Activated CD4-positive, alpha-beta T cell treated with anti-CD3 and anti-CD28 coated beads, Interleukin-2, amount 50 U/mL, for 48 hours (primary cell): ENCODE data around the gene KCNC1.

Experiments
- DNase-seq, 2 experiments: peaks; one replicate each; pipeline ENCODE4 v3.0.0-alpha.2; 2020

KCNC1 gene

GRCh38 chr11:17798253-17798652, 63.7 kb downstream of the KCNC1 start:
- no peak for DNase-seq

GRCh38 chr11:17798716-17799115, 64.1 kb downstream of the KCNC1 start:
- DNase-seq: no peak

GRCh38 chr11:17799147-17799546, 64.6 kb downstream of the KCNC1 start:
- no peak for DNase-seq

- no peak for DNase-seq
Observed at GRCh38 chr11:17801166-17801565, 66.6 kb downstream of the KCNC1 start.

GRCh38 chr11:17802491-17802890, 67.9 kb downstream of the KCNC1 start:
- DNase-seq: no peak

- no peak for DNase-seq
Observed at GRCh38 chr11:17803754-17804334, 69.3 kb downstream of the KCNC1 start.

- DNase-seq: no peak
Observed at GRCh38 chr11:17805043-17805442, 70.5 kb downstream of the KCNC1 start.

GRCh38 chr11:17805873-17806272, 71.3 kb downstream of the KCNC1 start:
- no peak for DNase-seq

GRCh38 chr11:17807034-17807433, 72.5 kb downstream of the KCNC1 start:
- no peak for DNase-seq

- no peak for DNase-seq
Observed at GRCh38 chr11:17810041-17810440, 75.5 kb downstream of the KCNC1 start.

GRCh38 chr11:17810746-17811145, 76.2 kb downstream of the KCNC1 start:
- no peak for DNase-seq

GRCh38 chr11:17811352-17811751, 76.8 kb downstream of the KCNC1 start:
- no peak for DNase-seq

GRCh38 chr11:17812091-17812864, 77.7 kb downstream of the KCNC1 start:
- DNase-seq: no peak

GRCh38 chr11:17812865-17813187, 78.2 kb downstream of the KCNC1 start:
- DNase-seq: no peak

- DNase-seq: no peak
Observed at GRCh38 chr11:17813391-17814059, 78.9 kb downstream of the KCNC1 start.

- DNase-seq: no peak
Observed at GRCh38 chr11:17814546-17814945, 80.0 kb downstream of the KCNC1 start.

GRCh38 chr11:17816232-17816931, 81.8 kb downstream of the KCNC1 start:
- DNase-seq: no peak

- DNase-seq: no peak
Observed at GRCh38 chr11:17821648-17822400, 87.2 kb downstream of the KCNC1 start.

- DNase-seq: no peak
Observed at GRCh38 chr11:17822401-17822781, 87.8 kb downstream of the KCNC1 start.

GRCh38 chr11:17827006-17827405, 92.4 kb downstream of the KCNC1 start:
- no peak for DNase-seq

GRCh38 chr11:17828311-17828751, 93.8 kb downstream of the KCNC1 start:
- no peak for DNase-seq

GRCh38 chr11:17831228-17831627, 96.6 kb downstream of the KCNC1 start:
- no peak for DNase-seq

- DNase-seq: no peak
Observed at GRCh38 chr11:17831883-17832282, 97.3 kb downstream of the KCNC1 start.
